T47D (cell line): ENCODE results near the gene TRIM37.
"Not testable (repeated sequence)": the region's sequence is repeated elsewhere in the genome, so short reads cannot be mapped to it uniquely, and the experiment has no call there.

Source experiments
- DNase-seq, 2 experiments: peaks; one replicate each; pipeline versions ENCODE4 v3.0.0 to v3.0.0-alpha.2; 2011 to 2012; ENCODE audit warnings: low read depth in 1 of 2, low spot score in 1 of 2
- JUND ChIP-seq: IDR thresholded peaks from 2 replicates; pipeline ENCODE4 v1.6.1; 2012; ENCODE audit warnings: low read depth
- in situ Hi-C: cut with HindIII; loops from 2 replicates; pipeline ENCODE4 v1.10.0; 2016; ENCODE audit warnings: low sequenced_read_pairs, low pct_unique_long_range_greater_than_20kb

TRIM37 gene

GRCh38 chr17:59141860-59142259 lies 35.2 kb upstream of the TRIM37 start:
- no peak for DNase-seq
- TF ChIP-seq JUND, result no peak
- in situ Hi-C loops, result no loop called here

GRCh38 chr17:59139939-59140338 lies 33.3 kb upstream of the TRIM37 start:
- in situ Hi-C loops, result no loop called here
- TF ChIP-seq JUND, result no peak
- DNase-seq, result no peak

- not testable (repeated sequence) for DNase-seq
These were observed 31.7 kb upstream of the TRIM37 start for GRCh38 chr17:59138339-59138738.

GRCh38 chr17:59131131-59131530 lies 24.5 kb upstream of the TRIM37 start:
- in situ Hi-C loops, result no loop called here
- no peak for DNase-seq
- no peak for TF ChIP-seq JUND

More at GRCh38 chr17:59138339-59138738, 31.7 kb upstream of the TRIM37 start:
- in situ Hi-C loops, result not testable (repeated sequence)

GRCh38 chr17:59129814-59130213 lies 23.1 kb upstream of the TRIM37 start:
- in situ Hi-C loops, result no loop called here
- no peak for DNase-seq
- no peak for TF ChIP-seq JUND

GRCh38 chr17:59126809-59127417 lies 20.2 kb upstream of the TRIM37 start:
- DNase-seq, result no peak
- in situ Hi-C loops, result no loop called here
- no peak for TF ChIP-seq JUND

- in situ Hi-C loops, result no loop called here
- DNase-seq, result no peak
- no peak for TF ChIP-seq JUND
These were observed 18.0 kb upstream of the TRIM37 start for GRCh38 chr17:59124665-59125064.

- TF ChIP-seq JUND, result no peak
- in situ Hi-C loops, result no loop called here
- DNase-seq, result no peak
These were observed 15.3 kb upstream of the TRIM37 start for GRCh38 chr17:59121901-59122480.

- in situ Hi-C loops, result no loop called here
- no peak for TF ChIP-seq JUND
- no peak for DNase-seq
These were observed 8.8 kb upstream of the TRIM37 start for GRCh38 chr17:59115474-59115873.

- TF ChIP-seq JUND, result no peak
- DNase-seq, result no peak
- in situ Hi-C loops, result no loop called here
These were observed 4.9 kb upstream of the TRIM37 start for GRCh38 chr17:59111539-59111938.

- no peak for TF ChIP-seq JUND
These were observed 4.3 kb upstream of the TRIM37 start for GRCh38 chr17:59110973-59111372.

GRCh38 chr17:59108400-59109102 lies 1.9 kb upstream of the TRIM37 start:
- DNase-seq, result no peak

More at GRCh38 chr17:59110973-59111372, 4.3 kb upstream of the TRIM37 start:
- in situ Hi-C loops, result no loop called here
- DNase-seq, result no peak

GRCh38 chr17:59107306-59107670 lies 608 bp upstream of the TRIM37 start:
- in situ Hi-C loops, result no loop called here

More at GRCh38 chr17:59108400-59109102, 1.9 kb upstream of the TRIM37 start:
- in situ Hi-C loops, result no loop called here
- TF ChIP-seq JUND, result no peak

More at GRCh38 chr17:59107306-59107670, 608 bp upstream of the TRIM37 start:
- no peak for DNase-seq
- TF ChIP-seq JUND, result no peak; the same call in 1 of the 2 replicates
